Measurements from ENCODE around the gene AHNAK. TPM values are rescaled to one million over a fixed set of nuclear protein-coding genes. Genes with fewer than 3 reads are reported as not detected.

The AHNAK gene
- polyA plus RNA-seq, 1 experiment, result 145 TPM

DNA sequence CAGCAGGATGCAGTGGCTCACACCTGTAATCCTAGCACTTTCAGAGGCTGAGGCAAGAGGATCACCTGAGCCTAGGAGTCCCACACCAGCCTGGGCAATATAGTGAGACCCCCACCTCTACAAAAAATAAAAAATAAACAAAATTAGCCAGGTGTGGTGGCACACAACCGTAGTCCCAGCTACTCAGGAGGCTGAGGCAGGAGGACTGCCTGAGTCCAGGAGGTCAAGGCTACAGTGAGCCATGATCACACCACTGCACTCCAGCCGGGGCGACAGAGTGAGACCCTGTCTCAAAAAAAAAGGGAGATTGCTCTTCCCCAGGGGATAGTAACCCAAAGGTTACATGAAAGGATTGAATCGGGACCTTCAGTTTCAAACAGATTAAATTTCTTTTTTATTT lies 54.0 kb downstream of the AHNAK start:
- ChIA-PET POLR2A (no interaction called here), CTCF (interaction anchor here (1.3 kb wide), 1 partner anchor 13 kb away, joined by 3 read pairs; no protein-coding TSS in a partner anchor)

GRCh38 chr11:62491571-62492329 lies 54.9 kb downstream of the AHNAK start:
- ChIA-PET POLR2A (no interaction called here), CTCF (interaction anchor here (1.3 kb wide), 1 partner anchor 14 kb away, joined by 3 read pairs; no protein-coding TSS in a partner anchor)

More for the DNA sequence above, 54.0 kb downstream of the AHNAK start:
- no peaks in the 10 kb centered on the region for H3K36me3 ChIP-seq (ENCODE audit: control insufficient read depth, insufficient read depth, low read length)
- no peak overlapping the region for H3K4me3 ChIP-seq (ENCODE audit: low read depth, low read length)
- no peaks in the 10 kb centered on the region for H3K27me3 ChIP-seq (ENCODE audit: control insufficient read depth, insufficient read depth, low read length)
- no peak for DNase-seq (ENCODE audit: low read depth)
- TF ChIP-seq, protein P1, sequence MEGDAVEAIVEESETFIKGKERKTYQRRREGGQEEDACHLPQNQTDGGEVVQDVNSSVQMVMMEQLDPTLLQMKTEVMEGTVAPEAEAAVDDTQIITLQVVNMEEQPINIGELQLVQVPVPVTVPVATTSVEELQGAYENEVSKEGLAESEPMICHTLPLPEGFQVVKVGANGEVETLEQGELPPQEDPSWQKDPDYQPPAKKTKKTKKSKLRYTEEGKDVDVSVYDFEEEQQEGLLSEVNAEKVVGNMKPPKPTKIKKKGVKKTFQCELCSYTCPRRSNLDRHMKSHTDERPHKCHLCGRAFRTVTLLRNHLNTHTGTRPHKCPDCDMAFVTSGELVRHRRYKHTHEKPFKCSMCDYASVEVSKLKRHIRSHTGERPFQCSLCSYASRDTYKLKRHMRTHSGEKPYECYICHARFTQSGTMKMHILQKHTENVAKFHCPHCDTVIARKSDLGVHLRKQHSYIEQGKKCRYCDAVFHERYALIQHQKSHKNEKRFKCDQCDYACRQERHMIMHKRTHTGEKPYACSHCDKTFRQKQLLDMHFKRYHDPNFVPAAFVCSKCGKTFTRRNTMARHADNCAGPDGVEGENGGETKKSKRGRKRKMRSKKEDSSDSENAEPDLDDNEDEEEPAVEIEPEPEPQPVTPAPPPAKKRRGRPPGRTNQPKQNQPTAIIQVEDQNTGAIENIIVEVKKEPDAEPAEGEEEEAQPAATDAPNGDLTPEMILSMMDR (IDR thresholded peaks at IDR 0.05; ENCODE audit: insufficient read depth, low read depth, low read length), result no peak

DNA sequence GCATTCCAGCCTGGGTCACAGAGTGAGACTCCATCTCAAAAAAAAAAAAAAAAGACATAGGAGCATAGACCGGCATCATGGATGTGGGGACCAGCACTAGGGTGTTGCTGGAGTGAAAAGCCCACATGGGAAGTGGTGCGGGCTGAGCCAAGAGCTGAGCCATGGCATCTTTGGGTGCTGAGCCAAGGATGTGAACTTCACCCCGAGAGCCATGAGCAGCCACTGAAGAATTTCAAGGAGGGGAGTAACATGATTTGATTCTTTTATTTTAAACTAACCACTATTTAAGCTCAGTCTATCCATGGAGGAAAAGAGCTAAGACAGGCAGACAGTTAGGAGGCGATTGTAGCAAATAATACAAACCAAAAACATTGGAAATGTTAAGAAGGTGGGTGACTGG lies 57.4 kb downstream of the AHNAK start:
- TF ChIP-seq, protein P1 (IDR thresholded peaks at IDR 0.05; ENCODE audit: insufficient read depth, low read depth, low read length), result no peak
- Histone ChIP-seq H3K4me3 (ENCODE audit: low read depth, low read length) (no peak overlapping the region), H3K36me3 (ENCODE audit: control insufficient read depth, insufficient read depth, low read length) (no peaks in the 10 kb centered on the region), H3K27me3 (ENCODE audit: control insufficient read depth, insufficient read depth, low read length) (no peaks in the 10 kb centered on the region)
- CTCF ChIA-PET, result interaction anchor here (0.6 kb wide), 1 partner anchor 53 kb away, joined by 4 read pairs; no protein-coding TSS in a partner anchor
- no peak for DNase-seq (ENCODE audit: low read depth)
- POLR2A ChIA-PET, result interaction anchor here (0.6 kb wide), 1 partner anchor 58 kb away, joined by 11 read pairs; the partner anchor contains the start of gene AHNAK

More at GRCh38 chr11:62491571-62492329, 54.9 kb downstream of the AHNAK start:
- TF ChIP-seq, protein P1 (IDR thresholded peaks at IDR 0.05; ENCODE audit: insufficient read depth, low read depth, low read length), result no peak
- DNase-seq (ENCODE audit: low read depth), result no peak
- Histone ChIP-seq H3K36me3 (ENCODE audit: control insufficient read depth, insufficient read depth, low read length) (no peaks in the 10 kb centered on the region), H3K4me3 (ENCODE audit: low read depth, low read length) (no peak overlapping the region), H3K27me3 (ENCODE audit: control insufficient read depth, insufficient read depth, low read length) (no peaks in the 10 kb centered on the region)

DNA sequence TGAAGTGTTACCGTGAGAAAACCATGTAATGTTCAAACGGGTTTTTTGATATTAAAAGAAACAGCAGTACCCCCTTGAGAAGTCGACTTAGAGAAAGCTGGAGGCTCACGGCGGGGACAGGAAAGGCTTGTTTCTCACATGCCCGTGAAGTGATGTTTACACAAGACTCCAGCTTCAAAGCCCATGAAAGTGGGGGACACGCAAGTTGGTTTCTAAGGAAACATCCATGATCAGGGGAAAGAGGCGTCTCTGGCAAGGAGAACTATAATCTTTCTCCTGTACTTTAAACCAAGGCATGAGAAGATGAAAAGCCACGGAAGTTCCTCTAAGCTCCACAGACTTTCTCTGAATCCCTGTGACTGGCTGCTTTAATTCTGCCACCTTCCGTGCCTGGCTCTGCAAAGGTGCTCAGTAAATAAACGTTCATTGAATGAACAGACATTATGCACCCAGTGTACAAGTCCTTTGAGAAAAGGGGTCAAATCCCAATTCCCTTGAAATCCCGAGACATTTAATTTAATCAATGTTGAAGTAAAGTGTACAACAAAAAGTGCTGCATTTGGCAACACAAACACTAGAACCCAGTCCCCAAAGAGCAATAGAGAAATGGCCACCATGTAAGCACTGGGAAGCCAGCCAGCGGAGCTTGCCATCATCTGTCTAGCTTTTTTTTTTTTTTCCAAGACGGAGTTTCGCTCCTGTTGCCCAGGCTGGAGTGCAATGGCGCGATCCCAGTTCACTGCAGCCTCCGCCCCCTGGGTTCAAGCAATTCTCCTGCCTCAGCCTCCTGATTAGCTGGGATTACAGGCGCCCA lies 58.7 kb downstream of the AHNAK start:
- TF ChIP-seq, protein P1 (IDR thresholded peaks at IDR 0.05; ENCODE audit: insufficient read depth, low read depth, low read length), result no peak
- ChIA-PET CTCF (interaction anchor here (0.6 to 1.8 kb wide), 7 partner anchors 25 to 1301 kb away, joined by 3 to 7 read pairs (median 3); no protein-coding TSS in a partner anchor), POLR2A (interaction anchor here (0.6 kb wide), 1 partner anchor 393 kb away, joined by 3 read pairs; the partner anchor contains the start of gene SLC3A2)
- DNase-seq (ENCODE audit: low read depth), result no peak
- no peaks in the 10 kb centered on the region for H3K36me3 ChIP-seq (ENCODE audit: control insufficient read depth, insufficient read depth, low read length)
- H3K27me3 ChIP-seq (ENCODE audit: control insufficient read depth, insufficient read depth, low read length), result no peaks in the 10 kb centered on the region
- no peak overlapping the region for H3K4me3 ChIP-seq (ENCODE audit: low read depth, low read length)

GRCh38 chr11:62487136-62487535 lies 59.5 kb downstream of the AHNAK start:
- no peak overlapping the region for H3K4me3 ChIP-seq (ENCODE audit: low read depth, low read length)
- CTCF ChIA-PET, result interaction anchor here (0.6 to 1.8 kb wide), 6 partner anchors 9 to 64 kb away, joined by 3 to 7 read pairs (median 3); no protein-coding TSS in a partner anchor
- no peaks in the 10 kb centered on the region for H3K36me3 ChIP-seq (ENCODE audit: control insufficient read depth, insufficient read depth, low read length)
- TF ChIP-seq, protein P1 (IDR thresholded peaks at IDR 0.05; ENCODE audit: insufficient read depth, low read depth, low read length), result no peak
- no peak for DNase-seq (ENCODE audit: low read depth)
- POLR2A ChIA-PET, result no interaction called here
- no peaks in the 10 kb centered on the region for H3K27me3 ChIP-seq (ENCODE audit: control insufficient read depth, insufficient read depth, low read length)
